H1 (cell line): ENCODE measurements around the gene OR1K1. TPM values are rescaled to one million over a fixed set of nuclear protein-coding genes. Genes with fewer than 3 reads are reported as not detected.

Source experiments
- BRCA1 ChIP-seq: IDR thresholded peaks from 2 replicates; pipeline ENCODE4 v1.6.1; 2012; ENCODE audit warnings: low read depth, low read length, improper control_type of control experiment
- CEBPB ChIP-seq: IDR thresholded peaks from 2 replicates; pipeline ENCODE4 v1.6.1; 2012; ENCODE audit warnings: low read depth, low read length
- RBBP5 ChIP-seq: IDR thresholded peaks from 2 replicates; pipeline ENCODE4 v1.7.1; 2012; ENCODE audit warnings: low read depth, mild to moderate bottlenecking, inconsistent platforms, low read length, moderate library complexity, borderline replicate concordance
- SAP30 ChIP-seq: fragments of 300-600 bp; sonication (generic); IDR thresholded peaks from 2 replicates; pipeline ENCODE4 v1.7.1; 2012; ENCODE audit warnings: low read length, moderate library complexity, mild to moderate bottlenecking, inconsistent platforms; ENCODE audit not compliant: insufficient read depth, insufficient replicate concordance
- TCF12 ChIP-seq: IDR thresholded peaks from 2 replicates; pipeline ENCODE4 v1.6.1; 2011; ENCODE audit warnings: low read depth, mild to moderate bottlenecking, low read length
- TEAD4 ChIP-seq: IDR thresholded peaks from 2 replicates; pipeline ENCODE4 v1.6.1; 2012; ENCODE audit warnings: low read depth, low read length, inconsistent platforms, mixed read lengths
- YY1 ChIP-seq: IDR thresholded peaks from 2 replicates; pipeline ENCODE4 v1.6.1; 2011; ENCODE audit warnings: low read depth, mild to moderate bottlenecking, low read length
- polyA plus RNA-seq, 7 experiments: library from polyadenylated mRNA; depleted of rRNA in 3 of 7; stranded (reverse) in 5 of 7; unstranded in 2 of 7; fragments of >200 nt in 5 of 7; fragments of 200-250 nt in 2 of 7; gene quantifications; 1 replicate in 5 of 7; 2 replicates in 1 of 7; 4 replicates in 1 of 7; pipeline versions ENCODE4 v1.2.1 to v1.2.3, GENCODE V29; 2011 to 2013; ENCODE audit warnings: missing spikeins in 2 of 7, mixed read lengths in 2 of 7
- total RNA-seq: library from RNA; stranded (reverse); fragmentation: NEBNext Ultra II Directional; extraction: Animal tissue kit (Norgen Biotek cat#: 25700); gene quantifications from 2 replicates; pipeline ENCODE4 v1.2.1, GENCODE V29; 2021

OR1K1 gene
- total and polyA plus RNA-seq, 2 of the 8 experiments (the other 6 are each of a cell fraction or from before 2014, with no cell fraction given) = not detected

GRCh38 chr9:122810306-122810946 lies 10.5 kb downstream of the OR1K1 start (continued):
- TF ChIP-seq RBBP5 = no peak
- TF ChIP-seq TEAD4 = no peak
- TF ChIP-seq SAP30 = no peak
- TF ChIP-seq TCF12 = no peak
- TF ChIP-seq YY1 = peak; percentile 85
- no peak for TF ChIP-seq CEBPB
- 0 out of 2 replicates have a peak, but pooled peaks have one; percentile 12 for TF ChIP-seq BRCA1
- TF ChIP-seq, all 59 proteins: peak for 4
